ENCODE results near the gene ZSWIM7.
"Not testable (repeated sequence)": the region's sequence is repeated elsewhere in the genome, so short reads cannot be mapped to it uniquely, and the experiment has no call there.

ZSWIM7 gene

DNA sequence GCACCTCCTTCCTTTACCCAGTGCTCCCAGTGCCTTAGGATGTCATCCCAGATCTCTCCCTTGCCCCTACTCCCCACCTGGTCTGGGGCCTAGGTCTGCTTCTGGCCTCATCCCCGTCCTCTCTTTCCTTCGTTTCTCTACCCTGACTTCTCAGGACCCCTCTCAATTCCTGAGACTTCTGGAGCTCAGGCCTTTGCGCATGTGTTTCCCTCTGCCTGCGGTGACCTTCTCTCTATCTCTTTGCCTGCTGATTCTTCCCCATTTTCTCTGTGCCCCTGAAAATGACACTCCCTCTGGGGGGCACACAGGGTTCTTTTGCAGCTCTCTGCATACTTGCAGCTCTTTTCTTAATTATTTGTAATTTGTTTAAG lies 41.0 kb downstream of the ZSWIM7 start:
- no peak for DNase-seq (ENCODE audit: low read depth in 1 of 2, low spot score in 1 of 2)

DNA sequence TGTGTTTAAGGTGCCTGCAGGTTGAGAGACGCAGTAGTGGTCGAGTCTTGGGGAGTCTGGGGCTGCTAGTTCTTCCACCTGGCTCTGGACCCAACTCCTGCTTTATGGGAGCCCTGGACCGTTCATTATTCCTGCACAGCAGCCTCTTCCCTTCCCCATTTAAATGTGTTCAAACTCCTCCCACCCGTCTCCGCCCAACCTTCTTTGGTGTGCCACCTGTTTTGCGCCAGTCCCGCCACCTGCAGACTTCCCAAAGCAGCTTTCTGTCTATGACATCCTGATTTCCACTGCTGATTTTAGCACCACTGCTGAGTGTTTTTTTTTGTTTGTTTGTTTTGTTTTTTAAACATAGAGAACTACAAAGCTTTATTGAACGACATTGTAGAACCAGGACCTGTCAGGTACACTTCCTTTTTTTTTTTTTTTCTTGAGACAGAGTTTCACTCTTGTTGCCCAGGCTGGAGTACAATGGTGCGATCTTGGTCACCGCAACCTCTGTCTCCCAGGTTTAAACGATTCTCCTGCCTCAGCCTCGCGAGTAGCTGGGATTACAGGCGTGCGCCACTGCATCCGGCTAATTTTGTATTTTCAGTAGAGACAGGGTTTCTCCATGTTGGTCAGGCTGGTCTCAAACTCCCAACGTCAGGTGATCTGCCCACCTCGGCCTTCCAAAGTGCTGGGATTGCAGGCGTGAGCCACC lies 41.7 kb downstream of the ZSWIM7 start:
- DNase-seq (ENCODE audit: low read depth in 1 of 2, low spot score in 1 of 2), result no peak

DNA sequence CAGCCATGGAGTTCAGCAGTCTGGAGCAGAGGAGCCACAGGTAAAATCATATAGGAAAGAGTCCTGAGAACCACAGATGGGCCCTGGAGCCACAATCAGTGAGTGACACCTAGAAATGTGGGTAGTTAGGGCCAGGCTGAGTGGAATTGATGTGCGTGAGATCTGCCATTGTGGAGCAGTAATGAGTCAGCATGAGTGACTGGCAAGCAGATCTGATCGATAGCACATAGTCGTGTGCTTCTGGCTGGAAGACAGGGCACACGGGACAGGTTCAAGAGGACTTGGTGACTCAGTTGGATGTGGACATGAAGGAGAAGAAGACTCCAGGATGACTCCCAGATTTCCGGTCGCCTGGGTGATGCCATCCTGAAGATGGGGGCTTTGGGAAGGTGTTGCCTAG lies 42.3 kb downstream of the ZSWIM7 start:
- DNase-seq (ENCODE audit: low read depth in 1 of 2, low spot score in 1 of 2), result no peak

GRCh38 chr17:15955793-15956541 lies 43.5 kb downstream of the ZSWIM7 start:
- no peak for DNase-seq (ENCODE audit: low read depth in 1 of 2, low spot score in 1 of 2)

DNA sequence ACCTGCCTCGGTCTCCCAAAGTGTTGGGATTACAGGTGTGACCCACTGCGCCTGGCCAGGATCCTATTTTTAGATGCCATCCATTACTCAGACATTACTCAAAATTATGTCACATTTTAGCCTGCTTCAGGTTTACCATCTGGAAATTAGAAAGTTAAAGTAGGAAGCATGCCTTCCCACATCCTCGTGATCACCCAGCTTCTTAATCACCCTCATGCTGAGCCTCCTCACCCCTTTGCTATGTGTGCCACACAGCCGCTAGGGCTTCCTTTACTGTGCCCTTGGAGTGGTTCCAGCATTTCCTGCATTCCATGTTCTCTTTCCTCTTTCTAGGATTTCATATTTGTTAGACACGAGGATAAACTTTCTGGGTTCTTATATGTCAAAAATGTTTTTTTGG lies 45.3 kb downstream of the ZSWIM7 start:
- no peak for DNase-seq (ENCODE audit: low read depth in 1 of 2, low spot score in 1 of 2)

- no peak for DNase-seq (ENCODE audit: low read depth in 1 of 2, low spot score in 1 of 2)
Observed at GRCh38 chr17:15952916-15953790, 46.4 kb downstream of the ZSWIM7 start.

- no peak for DNase-seq (ENCODE audit: low read depth in 1 of 2, low spot score in 1 of 2)
Observed at GRCh38 chr17:15952048-15952532, 47.4 kb downstream of the ZSWIM7 start.

GRCh38 chr17:15951368-15952047 lies 48.0 kb downstream of the ZSWIM7 start:
- DNase-seq (ENCODE audit: low read depth in 1 of 2, low spot score in 1 of 2), result no peak

DNA sequence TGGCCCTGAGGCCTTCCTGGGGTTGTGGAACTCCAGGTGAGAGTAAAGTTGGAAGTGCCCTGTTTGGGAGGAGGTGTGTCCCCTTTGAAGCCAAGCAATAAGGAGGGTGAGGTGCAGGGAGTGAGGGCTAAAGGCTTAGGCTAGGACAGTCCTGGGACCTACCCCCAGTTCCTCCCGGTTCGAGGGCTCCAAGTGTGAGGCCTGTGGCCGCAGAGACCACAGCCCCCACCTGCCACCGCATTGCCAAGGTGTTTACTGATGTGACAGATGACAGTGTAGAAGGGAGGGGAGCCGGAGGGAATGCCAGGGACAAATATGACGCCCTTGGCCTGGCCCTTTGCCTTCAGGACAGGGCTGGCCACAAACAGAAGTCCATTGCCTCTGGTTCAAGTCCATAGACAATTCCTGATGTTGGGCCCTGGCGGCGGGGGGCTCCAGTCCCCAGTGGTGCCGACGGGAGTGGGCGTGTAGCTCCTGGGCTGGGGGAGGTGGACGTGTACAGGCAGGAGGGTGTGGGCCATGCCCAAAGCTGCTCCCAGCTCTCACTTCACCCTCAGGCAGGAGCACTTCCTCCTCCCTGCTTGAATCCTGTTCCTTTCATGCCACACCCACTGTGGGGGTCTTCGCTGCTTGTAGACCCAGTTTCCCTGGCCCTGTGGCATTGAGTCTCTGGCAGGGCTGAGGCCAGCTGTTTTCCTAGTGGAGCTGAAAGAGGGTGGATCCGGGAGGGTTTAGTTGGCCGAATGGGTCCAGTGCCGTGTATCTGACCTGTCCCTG lies 51.3 kb downstream of the ZSWIM7 start:
- no peak for DNase-seq (ENCODE audit: low read depth in 1 of 2, low spot score in 1 of 2)

- no peak for DNase-seq (ENCODE audit: low read depth in 1 of 2, low spot score in 1 of 2)
Observed at GRCh38 chr17:15947271-15947670, 52.2 kb downstream of the ZSWIM7 start.

GRCh38 chr17:15946611-15947120 lies 52.8 kb downstream of the ZSWIM7 start:
- DNase-seq (ENCODE audit: low read depth in 1 of 2, low spot score in 1 of 2), result no peak

- no peak for DNase-seq (ENCODE audit: low read depth in 1 of 2, low spot score in 1 of 2)
Observed at GRCh38 chr17:15945527-15946191, 53.8 kb downstream of the ZSWIM7 start.

DNA sequence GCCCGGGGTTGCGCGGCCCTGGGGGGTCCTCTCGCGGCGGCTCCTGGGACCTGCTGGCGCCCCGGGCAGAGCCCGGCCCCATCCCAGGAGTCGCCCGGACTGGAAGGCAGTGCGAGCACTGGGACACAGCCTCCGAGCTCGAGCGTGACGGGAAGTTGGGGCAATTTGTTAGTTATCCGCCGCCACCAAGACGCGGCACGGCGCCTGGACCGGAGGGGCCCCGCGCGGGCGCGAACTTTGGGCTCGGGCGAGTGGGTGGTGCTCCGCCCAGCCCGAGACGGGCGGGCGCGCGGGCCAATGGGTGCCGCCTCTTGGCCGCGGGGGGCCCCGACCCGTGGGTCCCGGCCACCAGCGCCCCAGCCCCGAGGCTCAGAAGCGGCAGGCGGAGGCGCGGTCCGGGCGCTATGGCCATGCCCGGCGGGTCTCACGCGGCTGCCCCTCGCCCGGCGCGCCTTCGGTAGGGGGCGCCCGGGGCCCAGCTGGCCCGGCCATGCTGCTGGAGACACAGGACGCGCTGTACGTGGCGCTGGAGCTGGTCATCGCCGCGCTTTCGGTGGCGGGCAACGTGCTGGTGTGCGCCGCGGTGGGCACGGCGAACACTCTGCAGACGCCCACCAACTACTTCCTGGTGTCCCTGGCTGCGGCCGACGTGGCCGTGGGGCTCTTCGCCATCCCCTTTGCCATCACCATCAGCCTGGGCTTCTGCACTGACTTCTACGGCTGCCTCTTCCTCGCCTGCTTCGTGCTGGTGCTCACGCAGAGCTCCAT lies 54.6 kb downstream of the ZSWIM7 start, which contains the start of gene ADORA2B:
ADORA2B (plus strand) TSS at position 372 of the 768 bp plus-strand sequence; CDS start at position 491, 119 bp downstream.
- peak in 1 of 2 donors; percentile 37 for DNase-seq (ENCODE audit: low read depth in 1 of 2, low spot score in 1 of 2)

- no peak for DNase-seq (ENCODE audit: low read depth in 1 of 2, low spot score in 1 of 2)
Observed at GRCh38 chr17:15943971-15944758, 55.3 kb downstream of the ZSWIM7 start.

- no peak for DNase-seq (ENCODE audit: low read depth in 1 of 2, low spot score in 1 of 2)
Observed at GRCh38 chr17:15942207-15942833, 57.2 kb downstream of the ZSWIM7 start.

DNA sequence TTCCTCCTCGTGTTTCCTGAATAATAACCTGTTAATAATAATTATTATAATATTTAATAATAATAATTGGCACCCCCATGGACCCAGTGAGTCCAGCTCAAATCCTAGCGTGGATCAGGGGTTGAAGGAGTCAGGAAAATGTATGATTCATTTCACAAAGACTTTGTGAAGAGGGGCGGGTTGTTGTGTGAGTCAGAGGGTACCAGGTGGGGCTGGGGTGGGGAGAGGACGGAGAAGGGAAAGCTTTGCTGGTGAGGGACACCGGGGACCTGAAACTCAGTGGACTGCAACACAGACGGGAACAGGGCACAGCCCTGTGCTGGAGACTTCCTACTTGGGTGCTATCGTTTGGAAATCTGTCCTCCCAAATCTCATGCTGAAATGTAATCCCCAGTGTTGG lies 57.7 kb downstream of the ZSWIM7 start:
- no peak for DNase-seq (ENCODE audit: low read depth in 1 of 2, low spot score in 1 of 2)

GRCh38 chr17:15936481-15936880 lies 63.0 kb downstream of the ZSWIM7 start:
- DNase-seq (ENCODE audit: low read depth in 1 of 2, low spot score in 1 of 2), result not testable (repeated sequence)
